ENCODE data around the gene SARS1. TPM values are rescaled to one million over a fixed set of nuclear protein-coding genes. Genes with fewer than 3 reads are reported as not detected.

The SARS1 gene
- total and polyA plus RNA-seq, 9 donors, result 83.7 to 317 (median 119) TPM

GRCh38 chr1:109269212-109269980 is 55.7 kb downstream of the SARS1 start:
- Histone ChIP-seq H3K27me3 (no peaks in the 10 kb centered on the region), H3K27ac (no peak overlapping the region), H3K36me3 (no peaks in the 10 kb centered on the region), H3K4me3 (no peak overlapping the region), H3K4me1 (ENCODE audit: insufficient read depth) (no peaks in the 10 kb centered on the region), H3K9me3 (no peaks in the 10 kb centered on the region)
- DNase-seq, result no peak
- TF ChIP-seq POLR2A (IDR thresholded peaks at IDR 0.05) (no peak), EP300 (IDR thresholded peaks at IDR 0.05) (no peak), CTCF (IDR thresholded peaks at IDR 0.05) (no peak)
- intact Hi-C loops (cut with DNase I), result loop anchor here in 2 of 4 donors (5.0 to 10.0 kb wide), 3 partner anchors 128 to 265 kb away; partner anchors contain the start of genes GPR61 (in 2 of the 2), ELAPOR1 (in 1 of the 2) and SORT1 (in 1 of the 2)
- WGBS, 3 donors, result 91 to 93% (median 92%) methylated on average over 33 of the region's 33 CpGs

GRCh38 chr1:109269981-109270622 is 56.4 kb downstream of the SARS1 start:
- Histone ChIP-seq H3K27ac (no peak overlapping the region), H3K4me1 (ENCODE audit: insufficient read depth) (no peaks in the 10 kb centered on the region), H3K4me3 (no peak overlapping the region), H3K9me3 (no peaks in the 10 kb centered on the region), H3K36me3 (no peaks in the 10 kb centered on the region), H3K27me3 (no peaks in the 10 kb centered on the region)
- DNase-seq, result no peak
- intact Hi-C loops (cut with DNase I), result loop anchor here in 3 of 4 donors (5.0 to 10.0 kb wide), 3 partner anchors 127 to 265 kb away; partner anchors contain the start of genes GPR61 (in 2 of the 3), SORT1 (in 2 of the 3) and ELAPOR1 (in 1 of the 3)
- 92 to 96% (median 95%) methylated on average over 17 of the region's 17 CpGs for WGBS, 3 donors
- TF ChIP-seq CTCF (IDR thresholded peaks at IDR 0.05), result no peak

GRCh38 chr1:109270623-109271317 is 57.1 kb downstream of the SARS1 start:
- H3K36me3 ChIP-seq, result no peaks in the 10 kb centered on the region
- 89 to 93% (median 91%) methylated on average over 16 to 20 of the region's 20 CpGs for WGBS, 3 donors
- H3K27ac ChIP-seq, result no peak overlapping the region
- DNase-seq, result no peak
- intact Hi-C loops (cut with DNase I), result loop anchor here in 1 of 4 donors (5.0 kb wide), 1 partner anchor 127 kb away; the partner anchor contains the start of gene SORT1
- H3K4me1 ChIP-seq (ENCODE audit: insufficient read depth), result no peaks in the 10 kb centered on the region
- H3K4me3 ChIP-seq, result no peak overlapping the region
- TF ChIP-seq EP300 (IDR thresholded peaks at IDR 0.05) (no peak), CTCF (IDR thresholded peaks at IDR 0.05) (no peak), POLR2A (IDR thresholded peaks at IDR 0.05) (no peak)
- no peaks in the 10 kb centered on the region for H3K9me3 ChIP-seq
- no peaks in the 10 kb centered on the region for H3K27me3 ChIP-seq

GRCh38 chr1:109271458-109271857 is 57.7 kb downstream of the SARS1 start:
- 69 to 75% (median 71%) methylated on average over 6 of the region's 6 CpGs for WGBS, 3 donors
- Histone ChIP-seq H3K4me3 (no peak overlapping the region), H3K9me3 (no peaks in the 10 kb centered on the region), H3K27ac (no peak overlapping the region), H3K4me1 (ENCODE audit: insufficient read depth) (no peaks in the 10 kb centered on the region), H3K36me3 (no peaks in the 10 kb centered on the region), H3K27me3 (no peaks in the 10 kb centered on the region)
- TF ChIP-seq EP300 (IDR thresholded peaks at IDR 0.05) (no peak), CTCF (IDR thresholded peaks at IDR 0.05) (no peak), POLR2A (IDR thresholded peaks at IDR 0.05) (no peak)
- intact Hi-C loops (cut with DNase I), result loop anchor here in 1 of 4 donors (5.0 kb wide), 1 partner anchor 126 kb away; the partner anchor contains the start of gene SORT1
- DNase-seq, result no peak
